NCI-H510A (cell line): ENCODE results near the gene ADAT2.

Experiments used
- DNase-seq: peaks from one replicate; lab custom pipeline; 2025; lab: John Stamatoyannopoulos, UW

ADAT2 gene

GRCh38 chr6:143397227-143398222 is 53.0 kb downstream of the ADAT2 start:
- no peak for DNase-seq

DNA sequence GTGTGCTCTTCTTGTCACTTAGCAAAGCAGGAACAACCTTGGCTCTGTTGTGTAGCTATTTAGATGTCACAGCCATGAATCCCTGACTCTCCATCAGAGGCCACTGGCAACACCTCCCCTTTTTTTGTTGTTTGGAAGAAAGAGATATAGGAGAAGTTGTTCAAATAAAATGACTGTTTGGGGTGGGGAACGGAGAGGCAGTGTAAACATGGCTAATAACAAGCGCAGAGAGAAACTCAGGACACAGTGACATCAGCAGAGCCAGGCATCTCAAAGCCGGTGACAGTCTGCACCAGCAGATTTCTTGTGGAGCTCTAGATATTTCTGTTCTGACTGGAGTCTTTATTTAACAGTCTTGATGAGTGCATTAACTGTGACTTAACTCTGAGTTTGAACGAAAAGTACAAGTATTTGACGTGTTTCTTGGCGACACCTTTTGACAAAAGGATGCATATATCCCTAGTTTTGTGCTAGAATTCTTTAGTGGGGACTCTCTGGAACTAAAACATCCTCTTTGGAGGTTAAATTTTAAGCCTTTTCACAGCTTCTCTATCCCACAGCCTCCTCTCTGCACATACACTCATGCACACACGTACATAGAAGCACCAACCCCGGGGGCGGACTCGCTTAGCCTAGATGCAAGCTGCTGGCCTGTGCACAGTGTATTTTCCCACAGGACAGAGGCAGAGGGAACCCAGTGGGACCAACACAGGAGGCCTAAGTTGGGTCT is 53.8 kb downstream of the ADAT2 start:
- no peak for DNase-seq

GRCh38 chr6:143395699-143396098 is 54.8 kb downstream of the ADAT2 start:
- no peak for DNase-seq

DNA sequence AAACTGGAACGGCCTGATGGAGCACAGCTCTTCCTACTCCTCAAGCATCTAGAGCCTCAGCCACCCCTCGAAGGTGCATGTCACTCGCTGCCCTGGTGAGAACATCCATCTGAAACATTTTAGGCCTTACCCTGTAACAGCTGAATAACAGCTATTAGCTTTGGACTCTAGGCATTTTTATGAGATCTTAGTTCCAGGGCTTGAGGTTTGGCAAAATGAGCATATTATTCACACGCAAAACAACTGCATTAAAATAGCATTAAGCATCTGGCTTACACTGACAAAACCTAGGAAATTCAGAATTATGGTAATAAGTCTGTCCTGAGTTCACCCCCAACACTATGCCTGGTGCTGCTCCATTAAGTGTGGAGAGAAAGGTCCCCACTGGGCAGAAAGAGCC is 56.1 kb downstream of the ADAT2 start:
- no peak for DNase-seq

GRCh38 chr6:143390278-143390677 is 60.2 kb downstream of the ADAT2 start:
- DNase-seq: no peak

- no peak for DNase-seq
These were observed 64.9 kb downstream of the ADAT2 start for GRCh38 chr6:143385636-143386035.

DNA sequence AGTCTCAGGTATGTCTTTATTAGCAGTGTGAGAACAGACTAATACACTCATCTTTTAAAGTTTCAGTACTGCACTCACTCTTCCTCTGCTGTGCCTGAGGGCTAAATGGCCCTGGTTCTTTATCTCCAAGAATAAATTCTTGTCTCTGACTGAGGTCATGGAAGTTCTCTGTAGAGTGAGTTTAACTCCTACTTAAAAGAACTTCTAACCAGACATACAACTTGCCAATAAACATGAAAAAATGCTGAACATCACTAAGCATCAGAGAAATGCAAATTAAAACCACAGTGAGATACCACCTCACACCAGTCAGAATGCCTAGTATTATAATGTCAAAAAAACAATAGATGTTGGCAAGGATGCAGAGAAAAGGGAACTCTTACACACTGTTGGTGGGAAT is 73.6 kb downstream of the ADAT2 start:
- no peak for DNase-seq

- no peak for DNase-seq
These were observed 74.1 kb downstream of the ADAT2 start for GRCh38 chr6:143376375-143376774.

- no peak for DNase-seq
These were observed 75.4 kb downstream of the ADAT2 start for GRCh38 chr6:143375022-143375585.

- DNase-seq: no peak
These were observed 76.5 kb downstream of the ADAT2 start for GRCh38 chr6:143374014-143374413.
